Measurements from ENCODE around the gene EYS.
"Not testable (repeated sequence)": the region's sequence is repeated elsewhere in the genome, so short reads cannot be mapped to it uniquely, and the experiment has no call there.

Gene EYS

GRCh38 chr6:63936399-63936798 is 1770.6 kb downstream of the EYS start:
- in situ Hi-C loops (cut with HindIII; ENCODE audit: low sequenced_read_pairs): no loop called here

GRCh38 chr6:63935732-63936131 is 1771.3 kb downstream of the EYS start:
- in situ Hi-C loops (cut with HindIII; ENCODE audit: low sequenced_read_pairs): no loop called here

GRCh38 chr6:63933948-63934347 is 1773.1 kb downstream of the EYS start:
- in situ Hi-C loops (cut with HindIII; ENCODE audit: low sequenced_read_pairs): not testable (repeated sequence)

- in situ Hi-C loops (cut with HindIII; ENCODE audit: low sequenced_read_pairs): no loop called here
Observed at GRCh38 chr6:63930848-63931247, 1776.2 kb downstream of the EYS start.

- in situ Hi-C loops (cut with HindIII; ENCODE audit: low sequenced_read_pairs): no loop called here
Observed at GRCh38 chr6:63929111-63929510, 1777.9 kb downstream of the EYS start.

GRCh38 chr6:63928613-63929012 is 1778.4 kb downstream of the EYS start:
- in situ Hi-C loops (cut with HindIII; ENCODE audit: low sequenced_read_pairs): no loop called here

GRCh38 chr6:63926950-63927927 is 1779.8 kb downstream of the EYS start:
- in situ Hi-C loops (cut with HindIII; ENCODE audit: low sequenced_read_pairs): no loop called here

GRCh38 chr6:63926258-63926780 is 1780.7 kb downstream of the EYS start:
- in situ Hi-C loops (cut with HindIII; ENCODE audit: low sequenced_read_pairs): no loop called here

- in situ Hi-C loops (cut with HindIII; ENCODE audit: low sequenced_read_pairs): no loop called here
Observed at GRCh38 chr6:63923139-63923739, 1783.8 kb downstream of the EYS start.

- in situ Hi-C loops (cut with HindIII; ENCODE audit: low sequenced_read_pairs): no loop called here
Observed at GRCh38 chr6:63919556-63920110, 1787.4 kb downstream of the EYS start.

GRCh38 chr6:63912887-63913286 is 1794.1 kb downstream of the EYS start:
- in situ Hi-C loops (cut with HindIII; ENCODE audit: low sequenced_read_pairs): no loop called here

- in situ Hi-C loops (cut with HindIII; ENCODE audit: low sequenced_read_pairs): no loop called here
Observed at GRCh38 chr6:63910863-63911551, 1796.0 kb downstream of the EYS start.

GRCh38 chr6:63904650-63905248 is 1802.3 kb downstream of the EYS start:
- in situ Hi-C loops (cut with HindIII; ENCODE audit: low sequenced_read_pairs): no loop called here

GRCh38 chr6:63899550-63899949 is 1807.5 kb downstream of the EYS start:
- in situ Hi-C loops (cut with HindIII; ENCODE audit: low sequenced_read_pairs): no loop called here

GRCh38 chr6:63897952-63898351 is 1809.1 kb downstream of the EYS start:
- in situ Hi-C loops (cut with HindIII; ENCODE audit: low sequenced_read_pairs): no loop called here

GRCh38 chr6:63897459-63897858 is 1809.6 kb downstream of the EYS start:
- in situ Hi-C loops (cut with HindIII; ENCODE audit: low sequenced_read_pairs): no loop called here

- in situ Hi-C loops (cut with HindIII; ENCODE audit: low sequenced_read_pairs): no loop called here
Observed at GRCh38 chr6:63888416-63888815, 1818.6 kb downstream of the EYS start.

- in situ Hi-C loops (cut with HindIII; ENCODE audit: low sequenced_read_pairs): not testable (repeated sequence)
Observed at GRCh38 chr6:63887804-63888203, 1819.2 kb downstream of the EYS start.

- in situ Hi-C loops (cut with HindIII; ENCODE audit: low sequenced_read_pairs): no loop called here
Observed at GRCh38 chr6:63887002-63887751, 1819.8 kb downstream of the EYS start.

- in situ Hi-C loops (cut with HindIII; ENCODE audit: low sequenced_read_pairs): no loop called here
Observed at GRCh38 chr6:63886341-63886740, 1820.7 kb downstream of the EYS start.
